Tibial nerve (tissue), 4 donors: ENCODE measurements around the gene TMC6.

Experiments
- EP300 ChIP-seq, 2 donors: sonication (generic); formaldehyde crosslinking; IDR thresholded peaks; one replicate each; pipeline ENCODE4 v1.6.1; 2017; ENCODE audit warnings: antibody characterized with exemption in 2 of 2, mild to moderate bottlenecking in 1 of 2
- POLR2A ChIP-seq, 2 donors: fragments of 450-650 bp; IDR thresholded peaks; one replicate each; pipeline ENCODE4 v1.6.1; 2017; ENCODE audit warnings: antibody characterized with exemption in 2 of 2, mild to moderate bottlenecking in 2 of 2, moderate library complexity in 2 of 2
- TF ChIP-seq, protein P1 (sequence below), 5 experiments: fragments of 200-600 bp in 3 of 5; fragments of 450-650 bp in 2 of 5; sonication (generic) in 3 of 5; IDR thresholded peaks; one replicate each; pipeline ENCODE4 v1.5.1; 2016 to 2019; ENCODE audit warnings: antibody characterized with exemption in 5 of 5, mild to moderate bottlenecking in 3 of 5, moderate library complexity in 2 of 5

- TF ChIP-seq POLR2A (IDR thresholded peaks at IDR 0.05) (no peak), EP300 (IDR thresholded peaks at IDR 0.05) (no peak)
- TF ChIP-seq, protein P1, sequence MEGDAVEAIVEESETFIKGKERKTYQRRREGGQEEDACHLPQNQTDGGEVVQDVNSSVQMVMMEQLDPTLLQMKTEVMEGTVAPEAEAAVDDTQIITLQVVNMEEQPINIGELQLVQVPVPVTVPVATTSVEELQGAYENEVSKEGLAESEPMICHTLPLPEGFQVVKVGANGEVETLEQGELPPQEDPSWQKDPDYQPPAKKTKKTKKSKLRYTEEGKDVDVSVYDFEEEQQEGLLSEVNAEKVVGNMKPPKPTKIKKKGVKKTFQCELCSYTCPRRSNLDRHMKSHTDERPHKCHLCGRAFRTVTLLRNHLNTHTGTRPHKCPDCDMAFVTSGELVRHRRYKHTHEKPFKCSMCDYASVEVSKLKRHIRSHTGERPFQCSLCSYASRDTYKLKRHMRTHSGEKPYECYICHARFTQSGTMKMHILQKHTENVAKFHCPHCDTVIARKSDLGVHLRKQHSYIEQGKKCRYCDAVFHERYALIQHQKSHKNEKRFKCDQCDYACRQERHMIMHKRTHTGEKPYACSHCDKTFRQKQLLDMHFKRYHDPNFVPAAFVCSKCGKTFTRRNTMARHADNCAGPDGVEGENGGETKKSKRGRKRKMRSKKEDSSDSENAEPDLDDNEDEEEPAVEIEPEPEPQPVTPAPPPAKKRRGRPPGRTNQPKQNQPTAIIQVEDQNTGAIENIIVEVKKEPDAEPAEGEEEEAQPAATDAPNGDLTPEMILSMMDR (IDR thresholded peaks at IDR 0.05) = no peak
Measured at GRCh38 chr17:78092794-78093324, 35.7 kb downstream of the TMC6 start.
